Measurements from ENCODE around the gene SPOUT1. TPM values are rescaled to one million over a fixed set of nuclear protein-coding genes. Genes with fewer than 3 reads are reported as not detected.
A peak's percentile ranks its signal among the peaks of the same experiment; 100 is the strongest.

The SPOUT1 gene
- total and polyA plus RNA-seq, 11 donors: 6.1 to 24.7 (median 15.1) TPM

- no peak for TF ChIP-seq CTCF (IDR thresholded peaks at IDR 0.05)
- TF ChIP-seq POLR2A (IDR thresholded peaks at IDR 0.05): no peak
- peaks cover 0 to 51% (median 44%) of the 10 kb centered on the region in 9 donors for H3K36me3 ChIP-seq
- peak overlapping the region in 2 of 12 donors; percentile 16 to 87 for H3K27ac ChIP-seq
These were observed 8.7 kb downstream of the SPOUT1 start for GRCh38 chr9:128820665-128821583.

GRCh38 chr9:128819716-128820664, 9.6 kb downstream of the SPOUT1 start:
- H3K4me3 ChIP-seq: peak overlapping the region in 9 of 12 donors; percentile 64 to 82 (median 74)
- intact Hi-C loops (cut with DNase I): loop anchor here in 1 of 10 donors (5.0 kb wide), 1 partner anchor 62 kb away; the partner anchor contains the start of genes KYAT1 and LRRC8A
- ATAC-seq: peak; percentile 53 to 57 (median 56)

More at GRCh38 chr9:128820665-128821583, 8.7 kb downstream of the SPOUT1 start:
- intact Hi-C loops (cut with DNase I): no loop called here
- H3K4me1 ChIP-seq: peaks cover 0 to 20% (median 15%) of the 10 kb centered on the region in 12 donors
- no peak overlapping the region for H3K4me3 ChIP-seq
- WGBS, 4 donors: 85 to 89% (median 87%) methylated on average over 24 of the region's 24 CpGs
- no peaks in the 10 kb centered on the region for H3K9me3 ChIP-seq
- no peak for ATAC-seq
- DNase-seq: no peak
- no peaks in the 10 kb centered on the region for H3K27me3 ChIP-seq

More at GRCh38 chr9:128819716-128820664, 9.6 kb downstream of the SPOUT1 start:
- no peaks in the 10 kb centered on the region for H3K9me3 ChIP-seq
- peaks cover 0 to 20% (median 15%) of the 10 kb centered on the region in 12 donors for H3K4me1 ChIP-seq
- H3K27ac ChIP-seq: peak overlapping the region in 9 of 12 donors; percentile 1 to 95 (median 64)
- H3K27me3 ChIP-seq: no peaks in the 10 kb centered on the region
- no peak for TF ChIP-seq CTCF (IDR thresholded peaks at IDR 0.05)
- no peak for TF ChIP-seq POLR2A (IDR thresholded peaks at IDR 0.05)
- DNase-seq: peak in 4 of 5 donors; percentile 50 to 79 (median 66)
- H3K36me3 ChIP-seq: peaks cover 0 to 43% (median 35%) of the 10 kb centered on the region in 9 donors
- 41 to 56% (median 47%) methylated on average over 9 to 18 of the region's 18 CpGs for WGBS, 4 donors
